ENCODE results near the gene SNTA1.
"Not testable (repeated sequence)": the region's sequence is repeated elsewhere in the genome, so short reads cannot be mapped to it uniquely, and the experiment has no call there.

The SNTA1 gene

DNA sequence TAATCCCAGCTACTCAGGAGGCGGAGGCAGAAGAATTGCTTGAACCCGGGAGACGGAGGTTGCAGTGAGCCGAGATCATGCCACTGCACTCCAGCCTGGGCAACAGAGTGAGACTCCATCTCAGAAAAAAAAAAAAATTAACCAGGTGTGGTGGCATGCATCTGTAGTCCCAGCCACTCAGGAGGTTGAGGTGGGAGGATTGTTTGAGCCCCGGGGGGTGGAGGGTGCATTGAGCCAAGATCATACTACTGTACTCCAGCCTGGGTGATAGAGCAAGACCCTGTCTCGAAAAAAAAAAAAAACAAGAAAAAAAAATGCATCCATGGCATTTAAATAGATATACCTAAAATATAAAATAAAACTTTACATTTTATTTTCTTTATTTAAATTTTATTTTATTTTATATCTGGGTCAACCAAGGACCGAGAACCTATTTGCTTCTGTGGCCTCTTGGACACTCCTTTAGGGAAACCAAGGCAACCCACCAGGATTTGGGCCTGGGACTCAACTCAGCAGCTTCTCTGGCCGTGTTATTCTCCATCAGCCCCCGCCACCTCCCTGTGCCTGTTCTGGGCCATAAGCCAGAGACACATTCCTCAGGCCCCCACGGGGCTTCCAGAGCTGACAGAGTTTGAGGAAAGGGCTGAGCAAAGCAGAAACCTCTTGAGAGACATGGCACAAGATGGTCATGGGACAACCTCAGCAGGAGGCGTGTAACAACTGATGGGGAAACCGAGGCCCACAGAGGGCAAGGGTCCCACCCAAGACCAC, 6.2 kb downstream of the SNTA1 start:
- H3K4me3 ChIP-seq (ENCODE audit: low read depth, low read length) = no peak overlapping the region
- TF ChIP-seq, protein P1, sequence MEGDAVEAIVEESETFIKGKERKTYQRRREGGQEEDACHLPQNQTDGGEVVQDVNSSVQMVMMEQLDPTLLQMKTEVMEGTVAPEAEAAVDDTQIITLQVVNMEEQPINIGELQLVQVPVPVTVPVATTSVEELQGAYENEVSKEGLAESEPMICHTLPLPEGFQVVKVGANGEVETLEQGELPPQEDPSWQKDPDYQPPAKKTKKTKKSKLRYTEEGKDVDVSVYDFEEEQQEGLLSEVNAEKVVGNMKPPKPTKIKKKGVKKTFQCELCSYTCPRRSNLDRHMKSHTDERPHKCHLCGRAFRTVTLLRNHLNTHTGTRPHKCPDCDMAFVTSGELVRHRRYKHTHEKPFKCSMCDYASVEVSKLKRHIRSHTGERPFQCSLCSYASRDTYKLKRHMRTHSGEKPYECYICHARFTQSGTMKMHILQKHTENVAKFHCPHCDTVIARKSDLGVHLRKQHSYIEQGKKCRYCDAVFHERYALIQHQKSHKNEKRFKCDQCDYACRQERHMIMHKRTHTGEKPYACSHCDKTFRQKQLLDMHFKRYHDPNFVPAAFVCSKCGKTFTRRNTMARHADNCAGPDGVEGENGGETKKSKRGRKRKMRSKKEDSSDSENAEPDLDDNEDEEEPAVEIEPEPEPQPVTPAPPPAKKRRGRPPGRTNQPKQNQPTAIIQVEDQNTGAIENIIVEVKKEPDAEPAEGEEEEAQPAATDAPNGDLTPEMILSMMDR (conservative IDR thresholded peaks at IDR 0.05; ENCODE audit: low read depth, low read length) = no peak
- peak; percentile 90 for DNase-seq (ENCODE audit: low read depth)

DNA sequence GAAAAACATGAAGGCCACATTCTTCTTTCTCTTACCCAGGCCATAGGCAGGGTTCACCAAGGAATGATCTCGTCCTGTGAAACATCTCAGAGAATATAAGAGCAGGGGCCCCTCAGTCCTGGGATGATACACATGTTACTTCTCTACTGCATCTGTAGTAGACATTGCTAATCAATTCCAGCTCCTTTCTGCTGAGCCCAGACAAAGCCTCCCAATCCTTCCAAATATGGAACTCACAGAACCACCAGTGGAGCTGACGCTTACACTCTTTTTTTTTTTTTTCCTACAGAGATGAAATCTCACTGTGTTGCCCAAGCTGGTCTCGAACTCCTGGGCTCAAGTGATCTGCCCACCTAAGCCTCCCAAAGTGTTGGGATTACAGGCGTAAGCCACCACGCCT, 9.1 kb downstream of the SNTA1 start:
- DNase-seq (ENCODE audit: low read depth) = no peak
- no peak overlapping the region for H3K4me3 ChIP-seq (ENCODE audit: low read depth, low read length)
- TF ChIP-seq, protein P1 (conservative IDR thresholded peaks at IDR 0.05; ENCODE audit: low read depth, low read length) = no peak

DNA sequence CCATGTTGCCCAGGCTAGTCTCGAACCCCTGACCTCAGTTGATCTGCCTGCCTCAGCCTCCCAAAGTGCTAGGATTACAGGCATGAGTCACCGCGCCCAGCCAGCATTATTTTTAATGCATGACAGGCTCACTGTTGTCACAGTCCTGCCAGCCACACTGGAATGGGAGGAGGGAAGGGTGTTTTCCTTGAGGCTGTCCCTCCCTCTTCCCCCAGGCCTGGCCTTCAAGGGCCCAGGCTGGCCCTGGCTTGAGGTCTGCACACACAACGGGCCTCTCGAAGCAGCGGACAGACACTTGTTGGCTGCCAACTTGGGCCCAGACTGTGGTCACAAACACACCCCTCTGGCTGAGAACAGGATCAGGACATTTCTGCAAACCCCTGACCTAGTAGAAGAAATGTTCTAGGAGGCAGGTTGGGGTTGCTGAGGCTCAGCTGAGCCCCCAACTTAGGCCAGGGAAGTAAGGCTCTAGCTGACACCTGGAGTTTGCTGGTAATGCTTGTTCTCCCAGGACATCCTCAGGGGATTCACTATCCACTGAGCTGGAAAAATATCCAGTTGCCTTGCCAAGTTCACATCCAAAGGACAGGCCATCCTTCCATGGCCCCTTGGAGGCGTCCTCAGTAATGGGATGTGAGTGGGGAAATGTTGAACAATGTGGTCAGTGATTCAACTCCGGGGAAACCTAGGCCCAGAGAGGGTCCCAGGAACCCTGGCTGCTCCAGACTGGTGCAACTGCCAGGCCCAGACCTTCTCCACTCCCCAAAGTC, 9.9 kb downstream of the SNTA1 start:
- no peak for DNase-seq (ENCODE audit: low read depth)
- H3K4me3 ChIP-seq (ENCODE audit: low read depth, low read length) = no peak overlapping the region
- TF ChIP-seq, protein P1 (conservative IDR thresholded peaks at IDR 0.05; ENCODE audit: low read depth, low read length) = no peak

DNA sequence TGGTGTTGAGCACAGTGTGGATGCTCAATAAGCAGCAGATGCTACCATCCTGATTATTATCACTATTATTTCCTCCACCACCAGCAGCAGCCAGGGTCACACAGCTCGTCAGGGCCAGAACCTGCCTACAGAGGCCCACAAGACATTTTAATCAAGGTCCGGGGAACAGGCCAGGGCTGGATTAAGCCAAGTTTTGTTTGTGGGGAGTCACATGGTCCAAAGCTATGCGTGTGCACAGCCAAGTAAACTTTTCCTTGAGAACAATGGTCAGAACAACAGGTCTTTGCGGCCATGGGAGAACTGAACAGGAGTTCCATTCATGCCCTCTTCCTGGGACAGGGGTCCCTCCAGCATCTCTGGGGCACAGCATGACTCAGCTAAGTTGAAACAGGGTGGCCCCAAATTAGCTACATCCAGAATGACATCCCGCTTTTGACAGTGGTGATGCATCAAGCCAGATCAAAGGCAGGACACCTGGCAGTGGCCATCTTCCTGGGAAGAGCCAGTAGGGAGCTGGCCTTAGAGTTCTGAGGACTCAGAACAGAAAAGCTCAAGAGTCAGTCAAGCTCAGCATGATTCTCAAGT, 11.7 kb downstream of the SNTA1 start:
- TF ChIP-seq, protein P1 (conservative IDR thresholded peaks at IDR 0.05; ENCODE audit: low read depth, low read length) = no peak
- no peak overlapping the region for H3K4me3 ChIP-seq (ENCODE audit: low read depth, low read length)
- DNase-seq (ENCODE audit: low read depth) = no peak

DNA sequence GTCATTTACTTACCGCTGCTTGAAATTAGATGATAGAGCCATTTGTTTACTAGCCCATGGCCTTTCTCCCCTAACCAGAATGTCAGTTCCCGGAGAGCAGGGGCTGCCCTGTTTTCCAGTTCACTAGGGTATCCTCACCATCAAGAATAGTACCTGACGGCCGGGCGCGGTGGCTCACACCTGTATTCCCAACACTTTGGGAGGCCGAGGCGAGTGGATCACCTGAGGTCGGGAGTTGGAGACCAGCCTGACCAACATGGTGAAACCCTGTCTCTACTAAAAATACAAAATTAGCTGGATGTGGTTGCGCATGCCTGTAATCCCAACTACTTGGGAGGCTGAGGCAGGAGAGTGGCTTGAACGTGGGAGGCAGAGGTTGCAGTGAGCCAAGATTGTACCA, 19.7 kb downstream of the SNTA1 start:
- not testable (repeated sequence) for DNase-seq (ENCODE audit: low read depth); H3K4me3 ChIP-seq (ENCODE audit: low read depth, low read length)

DNA sequence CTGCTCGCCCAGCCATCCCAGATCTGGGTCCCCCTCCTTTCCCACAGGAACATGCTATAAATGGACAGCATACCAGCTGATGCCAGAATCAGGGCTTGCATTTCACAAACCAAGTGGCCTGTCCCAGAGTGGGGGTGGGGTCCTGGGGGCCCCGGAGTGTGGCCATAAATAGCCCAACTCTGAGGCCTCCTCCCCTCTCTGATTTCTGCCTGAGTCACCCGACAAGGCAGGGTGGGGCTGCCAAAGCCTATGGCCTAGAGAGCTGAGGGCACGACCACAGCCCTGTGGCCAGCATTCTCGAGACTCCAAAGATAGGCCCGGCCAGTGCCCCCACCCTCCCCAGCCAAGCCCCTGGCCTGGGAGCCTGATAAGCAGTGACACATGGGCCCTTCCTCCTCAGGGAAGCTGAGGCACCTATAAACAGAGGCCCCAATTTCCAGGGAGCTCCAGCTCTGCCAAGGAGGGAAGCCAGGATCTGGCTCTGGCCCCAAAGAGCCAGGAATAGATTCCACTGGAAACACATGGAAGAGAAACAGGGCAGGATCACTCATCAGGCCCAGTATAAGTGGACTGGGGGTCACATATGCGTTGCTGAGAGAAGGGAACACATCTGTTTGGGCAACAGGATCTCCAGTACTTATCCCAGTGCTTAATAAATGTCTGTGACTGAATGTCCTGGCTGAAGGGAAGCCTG, 20.3 kb downstream of the SNTA1 start:
- no peak overlapping the region for H3K4me3 ChIP-seq (ENCODE audit: low read depth, low read length)
- DNase-seq (ENCODE audit: low read depth) = peak; percentile 71
- TF ChIP-seq, protein P1 (conservative IDR thresholded peaks at IDR 0.05; ENCODE audit: low read depth, low read length) = no peak

Data from choroid plexus epithelial cell (primary cell).